ENCODE results near the gene SMAD2. TPM values are rescaled to one million over a fixed set of nuclear protein-coding genes. Genes with fewer than 3 reads are reported as not detected.

The SMAD2 gene
- total and polyA plus RNA-seq, 11 donors = 13.8 to 113 (median 88.1) TPM

DNA sequence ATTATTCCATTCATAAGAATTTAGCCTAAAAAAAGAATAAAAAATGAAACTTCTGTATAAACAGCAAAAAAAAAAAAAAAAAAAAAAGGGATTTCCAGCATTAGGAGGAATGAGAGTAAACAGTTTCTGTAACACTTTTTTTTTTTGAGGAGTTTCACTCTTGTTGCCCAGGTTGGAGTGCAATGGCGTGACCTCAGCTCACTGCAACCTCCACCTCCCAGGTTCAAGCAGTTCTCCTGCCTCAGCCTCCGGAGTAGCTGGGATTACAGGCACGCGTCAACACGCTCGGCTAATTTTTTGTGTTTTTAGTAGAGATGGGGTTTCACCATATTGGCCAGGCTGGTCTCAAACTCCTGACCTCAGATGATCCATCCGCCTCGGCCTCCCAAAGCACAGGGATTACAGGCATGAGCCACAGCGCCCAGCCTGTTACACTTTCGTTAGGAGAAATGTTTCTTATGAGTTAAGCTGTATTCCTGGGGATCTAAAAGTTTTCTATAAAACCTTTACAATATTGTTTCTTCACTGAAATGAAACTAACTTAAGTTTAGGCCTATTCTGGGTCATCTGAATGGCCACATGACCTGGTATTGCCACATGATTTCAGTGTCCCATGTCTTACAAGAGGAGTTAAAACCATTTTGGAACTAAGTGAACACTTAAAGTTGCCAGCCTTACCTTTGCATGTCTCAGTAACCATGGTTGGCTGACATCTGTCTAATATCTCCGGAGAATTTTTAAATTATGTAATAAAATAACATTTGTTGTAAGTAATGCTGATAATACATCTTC, 17.5 kb downstream of the SMAD2 start:
- Histone ChIP-seq H3K27ac (peak overlapping the region in 11 of 12 donors; percentile 41 to 78 (median 72)), H3K36me3 (peaks cover 0 to 13% (median 0%) of the 10 kb centered on the region in 9 donors), H3K9me3 (no peaks in the 10 kb centered on the region), H3K4me3 (no peak overlapping the region), H3K4me1 (peaks cover 0 to 83% (median 55%) of the 10 kb centered on the region in 12 donors), H3K27me3 (no peaks in the 10 kb centered on the region)
- ATAC-seq (no peak), DNase-seq (no peak)
- TF ChIP-seq, protein P1, sequence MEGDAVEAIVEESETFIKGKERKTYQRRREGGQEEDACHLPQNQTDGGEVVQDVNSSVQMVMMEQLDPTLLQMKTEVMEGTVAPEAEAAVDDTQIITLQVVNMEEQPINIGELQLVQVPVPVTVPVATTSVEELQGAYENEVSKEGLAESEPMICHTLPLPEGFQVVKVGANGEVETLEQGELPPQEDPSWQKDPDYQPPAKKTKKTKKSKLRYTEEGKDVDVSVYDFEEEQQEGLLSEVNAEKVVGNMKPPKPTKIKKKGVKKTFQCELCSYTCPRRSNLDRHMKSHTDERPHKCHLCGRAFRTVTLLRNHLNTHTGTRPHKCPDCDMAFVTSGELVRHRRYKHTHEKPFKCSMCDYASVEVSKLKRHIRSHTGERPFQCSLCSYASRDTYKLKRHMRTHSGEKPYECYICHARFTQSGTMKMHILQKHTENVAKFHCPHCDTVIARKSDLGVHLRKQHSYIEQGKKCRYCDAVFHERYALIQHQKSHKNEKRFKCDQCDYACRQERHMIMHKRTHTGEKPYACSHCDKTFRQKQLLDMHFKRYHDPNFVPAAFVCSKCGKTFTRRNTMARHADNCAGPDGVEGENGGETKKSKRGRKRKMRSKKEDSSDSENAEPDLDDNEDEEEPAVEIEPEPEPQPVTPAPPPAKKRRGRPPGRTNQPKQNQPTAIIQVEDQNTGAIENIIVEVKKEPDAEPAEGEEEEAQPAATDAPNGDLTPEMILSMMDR (IDR thresholded peaks at IDR 0.05) = no peak
- no peak for TF ChIP-seq POLR2A (IDR thresholded peaks at IDR 0.05)
- intact Hi-C loops (cut with DNase I) = loop anchor here in 2 of 10 donors (2.0 to 5.0 kb wide), 2 partner anchors 18 to 41 kb away; partner anchors contain the start of gene SMAD2 (in 1 of the 2)
- 86 to 95% (median 92%) methylated on average over 11 of the region's 11 CpGs for WGBS, 4 donors

DNA sequence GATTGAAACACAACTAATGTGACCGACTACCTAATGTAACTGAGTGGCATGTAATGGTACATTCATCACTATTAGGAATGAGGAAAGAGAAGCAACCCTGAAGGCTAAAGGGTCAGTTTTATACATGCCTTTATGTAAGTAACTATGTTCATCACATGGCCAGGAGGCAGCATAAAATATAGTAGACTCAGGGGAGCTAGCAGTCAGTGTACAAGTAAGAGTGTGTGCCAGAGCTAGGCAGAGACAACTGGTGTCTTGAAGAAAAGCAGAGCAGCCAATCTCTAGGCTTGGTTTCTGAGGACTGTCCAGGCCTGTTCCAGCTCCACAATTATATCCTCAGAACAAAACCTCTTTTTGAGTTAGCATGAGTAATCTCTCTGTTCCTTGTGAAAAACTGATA, 18.1 kb downstream of the SMAD2 start:
- Histone ChIP-seq H3K4me1 (peaks cover 0 to 80% (median 55%) of the 10 kb centered on the region in 12 donors), H3K36me3 (peaks cover 0 to 13% (median 0%) of the 10 kb centered on the region in 9 donors), H3K27me3 (no peaks in the 10 kb centered on the region), H3K27ac (peak overlapping the region; percentile 50 to 79 (median 74)), H3K4me3 (no peak overlapping the region), H3K9me3 (no peaks in the 10 kb centered on the region)
- TF ChIP-seq POLR2A (IDR thresholded peaks at IDR 0.05) = no peak
- TF ChIP-seq, protein P1 (IDR thresholded peaks at IDR 0.05) = no peak
- intact Hi-C loops (cut with DNase I) = loop anchor here in 2 of 10 donors (2.0 to 5.0 kb wide), 2 partner anchors 18 to 40 kb away; partner anchors contain the start of gene SMAD2 (in 1 of the 2)
- DNase-seq (no peak), ATAC-seq (peak; percentile 28 to 60 (median 50))
- 39 to 77% (median 57%) methylated on average over 1 of the region's 1 CpG for WGBS, 4 donors

DNA sequence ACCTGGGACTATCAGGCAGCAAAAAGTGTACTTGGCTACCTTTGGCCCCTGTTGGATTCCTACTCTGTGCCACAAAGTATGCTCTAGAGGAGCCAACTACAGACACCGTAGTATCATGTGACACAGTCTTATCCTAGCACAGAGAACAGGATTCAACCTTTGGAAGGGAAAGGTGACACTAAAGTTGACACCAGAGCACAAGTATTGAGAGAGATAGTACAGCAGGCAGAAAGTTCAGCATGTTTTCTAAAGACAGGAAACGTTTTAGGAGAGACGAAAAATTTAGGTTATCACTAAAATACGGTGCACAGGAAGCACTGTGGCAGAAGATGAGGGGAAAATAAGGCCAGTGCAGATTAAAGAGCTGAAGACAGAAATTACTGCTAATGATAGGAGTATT, 18.6 kb downstream of the SMAD2 start:
- Histone ChIP-seq H3K4me1 (peaks cover 0 to 76% (median 53%) of the 10 kb centered on the region in 12 donors), H3K9me3 (peaks cover 0 to 4% (median 0%) of the 10 kb centered on the region in 12 donors), H3K36me3 (peaks cover 0 to 13% (median 0%) of the 10 kb centered on the region in 9 donors), H3K27me3 (no peaks in the 10 kb centered on the region), H3K27ac (peak overlapping the region; percentile 50 to 79 (median 74)), H3K4me3 (no peak overlapping the region)
- peak; percentile 75 to 87 (median 82) for ATAC-seq
- DNase-seq = no peak
- TF ChIP-seq POLR2A (IDR thresholded peaks at IDR 0.05) = no peak
- TF ChIP-seq, protein P1 (IDR thresholded peaks at IDR 0.05) = no peak
- intact Hi-C loops (cut with DNase I) = loop anchor here in 2 of 10 donors (2.0 to 5.0 kb wide), 2 partner anchors 19 to 40 kb away; partner anchors contain the start of gene SMAD2 (in 1 of the 2)
- WGBS, 4 donors = 15 to 29% (median 20%) methylated on average over 4 of the region's 4 CpGs

DNA sequence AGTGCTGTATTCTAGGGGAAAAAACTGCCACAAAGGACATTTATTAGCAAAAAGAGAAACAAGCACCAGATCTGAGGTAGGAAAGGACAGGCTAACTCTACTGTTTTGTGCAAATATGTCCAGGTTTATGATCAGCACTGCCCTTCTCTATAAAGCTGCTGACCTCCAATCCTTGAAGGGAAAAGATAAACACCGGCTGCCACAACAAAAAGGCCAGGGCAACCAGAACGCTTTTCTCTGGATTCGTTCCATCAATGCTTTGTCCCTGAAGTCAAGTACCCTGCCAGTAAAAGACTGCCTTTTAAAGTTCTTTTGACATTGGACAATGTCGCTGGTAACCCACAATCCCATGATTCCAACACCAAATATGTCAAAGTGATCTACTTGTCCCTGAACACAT, 21.0 kb downstream of the SMAD2 start:
- peak in 1 of 5 donors; percentile 40 for DNase-seq
- H3K27ac ChIP-seq = peak overlapping the region in 10 of 12 donors; percentile 48 to 81 (median 57)
- 40 to 67% (median 51%) methylated on average over 4 of the region's 4 CpGs for WGBS, 4 donors
- TF ChIP-seq, protein P1 (IDR thresholded peaks at IDR 0.05) = no peak
- no peak for TF ChIP-seq POLR2A (IDR thresholded peaks at IDR 0.05)
- peaks cover 0 to 20% (median 6%) of the 10 kb centered on the region in 12 donors for H3K9me3 ChIP-seq
- no peaks in the 10 kb centered on the region for H3K27me3 ChIP-seq
- no peak overlapping the region for H3K4me3 ChIP-seq
- ATAC-seq = peak in 3 of 4 donors; percentile 41 to 62 (median 56)
- intact Hi-C loops (cut with DNase I) = no loop called here
- peaks cover 0 to 13% (median 0%) of the 10 kb centered on the region in 9 donors for H3K36me3 ChIP-seq
- H3K4me1 ChIP-seq = peaks cover 0 to 57% (median 33%) of the 10 kb centered on the region in 12 donors

All from heart left ventricle (tissue), 16 donors.